GM20000 (cell line): Measurements from ENCODE around the gene RASGEF1C.

Experiments
- DNase-seq: peaks from one replicate; pipeline ENCODE4 v3.0.0; 2012; ENCODE audit warnings: low spot score
- TF ChIP-seq, protein P1 (sequence below): IDR thresholded peaks from 2 replicates; pipeline ENCODE4 v1.5.1; 2012; ENCODE audit warnings: mild to moderate bottlenecking, control low read depth; ENCODE audit errors: extremely low read depth, missing control alignments

RASGEF1C gene

DNA sequence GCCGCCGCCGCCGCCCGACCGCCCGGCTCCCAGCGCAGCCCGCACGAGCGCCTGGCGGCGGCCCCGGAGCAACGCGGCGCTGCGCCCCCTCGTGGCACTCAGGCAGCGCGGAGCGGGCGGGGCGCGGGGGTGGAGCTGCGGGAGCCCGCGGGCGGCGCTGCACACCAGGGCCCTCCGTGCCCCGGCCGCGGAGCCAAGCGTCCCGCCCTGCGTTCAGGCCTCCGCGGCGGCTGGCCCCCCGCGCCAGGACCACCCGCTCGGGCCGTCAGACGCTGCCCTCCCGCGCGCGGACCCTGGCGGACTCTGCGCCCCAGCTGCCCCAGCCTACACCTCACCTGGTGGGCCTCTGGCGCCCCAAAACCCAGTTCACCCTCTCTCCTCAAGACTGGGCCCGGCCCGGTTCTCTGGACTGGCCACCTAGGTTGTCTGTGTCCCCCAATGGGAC, at the start of gene RASGEF1C:
TSS of gene RASGEF1C (minus strand) at position 75 of the 445 bp plus-strand sequence. CDS start 71,159 bp downstream, outside the sequence.
- TF ChIP-seq, protein P1, sequence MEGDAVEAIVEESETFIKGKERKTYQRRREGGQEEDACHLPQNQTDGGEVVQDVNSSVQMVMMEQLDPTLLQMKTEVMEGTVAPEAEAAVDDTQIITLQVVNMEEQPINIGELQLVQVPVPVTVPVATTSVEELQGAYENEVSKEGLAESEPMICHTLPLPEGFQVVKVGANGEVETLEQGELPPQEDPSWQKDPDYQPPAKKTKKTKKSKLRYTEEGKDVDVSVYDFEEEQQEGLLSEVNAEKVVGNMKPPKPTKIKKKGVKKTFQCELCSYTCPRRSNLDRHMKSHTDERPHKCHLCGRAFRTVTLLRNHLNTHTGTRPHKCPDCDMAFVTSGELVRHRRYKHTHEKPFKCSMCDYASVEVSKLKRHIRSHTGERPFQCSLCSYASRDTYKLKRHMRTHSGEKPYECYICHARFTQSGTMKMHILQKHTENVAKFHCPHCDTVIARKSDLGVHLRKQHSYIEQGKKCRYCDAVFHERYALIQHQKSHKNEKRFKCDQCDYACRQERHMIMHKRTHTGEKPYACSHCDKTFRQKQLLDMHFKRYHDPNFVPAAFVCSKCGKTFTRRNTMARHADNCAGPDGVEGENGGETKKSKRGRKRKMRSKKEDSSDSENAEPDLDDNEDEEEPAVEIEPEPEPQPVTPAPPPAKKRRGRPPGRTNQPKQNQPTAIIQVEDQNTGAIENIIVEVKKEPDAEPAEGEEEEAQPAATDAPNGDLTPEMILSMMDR = peak; percentile 88

DNA sequence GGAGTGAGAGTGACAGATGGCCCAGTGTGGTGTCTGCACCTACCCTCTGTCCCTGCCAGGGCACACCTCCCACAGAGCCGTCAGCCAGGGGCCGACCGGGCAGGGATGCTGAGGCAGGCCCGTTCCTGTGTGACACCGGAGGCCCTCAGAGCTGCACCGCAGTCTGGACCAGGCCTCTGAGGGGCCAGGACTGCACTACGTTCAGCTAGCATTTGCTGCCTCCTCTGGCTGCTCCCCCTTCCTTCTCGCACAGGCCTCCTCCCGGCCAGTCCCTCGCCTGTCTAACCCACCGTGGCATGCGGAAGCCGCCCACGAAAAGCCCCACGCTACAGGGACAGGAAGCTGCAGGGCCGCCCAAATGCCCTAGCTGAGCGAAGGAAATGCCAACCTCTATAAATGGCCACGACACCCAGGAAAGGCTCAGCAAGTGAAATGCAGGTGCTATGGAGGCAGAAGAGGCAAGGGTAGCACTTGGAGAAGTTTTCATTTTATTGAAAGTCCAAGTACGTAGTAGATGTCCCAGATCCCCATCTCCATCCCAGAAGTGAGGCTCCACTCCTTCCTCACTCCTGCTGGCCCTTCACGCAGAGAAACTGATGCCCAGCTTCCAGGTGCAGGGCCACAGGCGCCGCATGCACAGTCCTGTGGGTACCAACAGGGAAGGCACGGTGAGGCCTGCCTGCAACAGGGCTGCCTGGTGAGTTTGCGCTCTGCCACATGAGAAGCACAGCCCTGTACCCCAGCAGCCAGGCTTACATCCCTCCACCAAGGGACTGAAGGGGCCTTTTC, 44.2 kb upstream of the RASGEF1C start:
- DNase-seq = no peak
- TF ChIP-seq, protein P1 = no peak

More for the DNA sequence above, at the start of gene RASGEF1C:
- DNase-seq = peak; percentile 92

DNA sequence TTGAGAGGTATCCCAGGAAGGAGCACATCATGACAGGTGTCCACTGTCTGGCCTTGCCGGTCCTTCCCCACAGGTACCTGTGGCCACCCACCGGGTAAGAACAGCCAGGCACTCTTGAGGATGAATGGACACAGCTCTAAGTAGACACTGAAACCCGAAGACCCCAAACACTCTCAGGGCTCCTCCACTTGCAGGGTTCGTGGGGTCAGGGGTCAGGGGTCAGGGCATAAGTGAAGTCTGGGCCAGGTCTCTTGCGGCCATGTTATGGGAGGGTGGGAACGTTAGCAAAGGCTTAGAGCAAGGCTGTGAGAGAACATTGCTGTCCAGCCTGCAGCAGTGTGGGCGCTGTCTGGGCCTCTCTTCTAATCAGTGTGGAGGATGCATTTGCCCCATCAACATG, 42.9 kb upstream of the RASGEF1C start:
- no peak for DNase-seq
- TF ChIP-seq, protein P1 = no peak

DNA sequence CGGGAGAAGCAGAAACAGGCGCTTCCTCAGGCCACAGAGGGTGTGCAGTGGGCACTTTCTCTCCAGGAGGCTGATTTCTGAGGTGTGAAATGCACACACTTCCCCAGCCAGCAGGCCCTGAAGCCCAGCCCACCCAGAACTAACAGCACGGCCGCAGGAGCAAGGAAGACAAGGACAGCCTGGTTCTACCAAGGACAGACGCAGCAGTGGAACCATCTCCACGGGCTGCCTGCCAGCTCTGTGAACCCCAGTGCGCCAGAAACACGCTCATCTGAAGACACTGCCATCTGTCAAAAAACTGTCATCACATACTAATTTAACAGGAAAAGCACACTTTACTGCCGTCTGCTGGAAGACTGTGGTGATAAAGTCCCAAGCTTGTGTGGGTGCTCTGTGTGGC, 42.1 kb upstream of the RASGEF1C start:
- no peak for DNase-seq
- TF ChIP-seq, protein P1 = no peak

DNA sequence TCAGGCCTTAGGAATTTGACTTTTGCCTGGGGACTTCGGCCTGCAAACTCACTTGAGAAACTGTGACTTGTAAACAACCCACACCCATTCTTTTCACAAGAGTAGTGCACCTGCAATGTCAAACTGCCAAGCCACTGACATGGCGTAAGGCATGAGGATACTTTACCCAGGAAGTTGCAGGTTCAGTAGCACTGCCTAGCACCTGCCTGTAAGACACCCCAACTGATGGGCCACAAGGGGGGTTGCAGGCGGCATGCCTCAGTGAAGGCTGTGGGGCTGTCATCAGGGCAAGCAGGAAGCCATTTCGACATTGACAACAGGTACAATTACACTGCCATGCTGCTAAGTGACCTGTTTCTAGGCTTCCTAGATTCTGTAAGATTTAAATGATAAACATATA, 41.3 kb upstream of the RASGEF1C start:
- no peak for DNase-seq
- TF ChIP-seq, protein P1 = no peak

DNA sequence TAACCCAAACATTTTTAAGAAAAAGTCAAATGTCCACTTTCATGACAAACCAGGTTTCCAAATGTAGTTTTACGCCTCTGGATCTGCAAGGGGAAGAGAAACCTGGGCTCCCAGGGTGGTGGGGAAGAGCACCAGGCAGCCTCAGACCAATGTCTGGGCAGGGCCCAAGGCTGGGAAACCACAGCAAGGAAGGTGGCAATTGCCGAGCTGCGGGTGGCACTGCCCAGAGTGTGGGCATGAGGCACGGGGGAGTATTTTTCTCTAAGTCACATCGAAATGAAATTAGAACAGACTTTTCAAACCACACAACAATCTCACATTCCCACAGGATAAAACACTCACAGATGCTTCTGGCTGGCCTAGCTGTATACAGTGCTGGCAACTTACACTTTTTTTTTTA, 32.6 kb upstream of the RASGEF1C start:
- TF ChIP-seq, protein P1 = no peak

DNA sequence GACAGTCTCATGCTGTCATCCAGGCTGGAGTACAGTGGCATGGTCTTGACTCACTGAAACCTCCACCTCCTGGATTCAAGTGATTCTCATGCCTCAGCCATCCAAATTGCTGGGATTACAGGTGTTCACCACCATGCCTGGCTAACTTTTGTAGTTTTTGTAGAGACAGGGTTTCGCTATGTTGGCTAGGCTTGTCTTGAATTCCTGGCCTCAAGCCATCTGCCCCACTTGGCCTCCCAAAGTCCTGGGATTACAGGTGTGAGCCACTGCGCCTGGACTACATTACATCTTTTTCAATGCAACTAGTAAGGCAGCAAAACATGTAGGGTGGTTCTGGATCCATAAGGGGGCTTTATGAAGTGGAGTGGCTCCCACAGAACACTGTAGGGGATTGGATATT, 29.6 kb upstream of the RASGEF1C start:
- TF ChIP-seq, protein P1 = no peak
- DNase-seq = no peak

More for the DNA sequence above, 32.6 kb upstream of the RASGEF1C start:
- no peak for DNase-seq
